Suprapubic skin (tissue), 4 donors: ENCODE results near the gene KCNJ18.
"Not testable (repeated sequence)": the region's sequence is repeated elsewhere in the genome, so short reads cannot be mapped to it uniquely, and the experiment has no call there.

Experiments used
- CTCF ChIP-seq, 2 donors: fragments of 200-600 bp in 1 of 2; fragments of 450-650 bp in 1 of 2; sonication (generic) in 1 of 2; IDR thresholded peaks; one replicate each; pipeline ENCODE4 v1.5.1; 2016 to 2019; ENCODE audit warnings: antibody characterized with exemption in 2 of 2, mild to moderate bottlenecking in 1 of 2, moderate library complexity in 1 of 2
- POLR2A ChIP-seq, 2 donors: fragments of 450-650 bp; IDR thresholded peaks; one replicate each; pipeline ENCODE4 v1.6.1; 2017; ENCODE audit warnings: antibody characterized with exemption in 2 of 2, mild to moderate bottlenecking in 2 of 2, moderate library complexity in 2 of 2
- POLR2AphosphoS5 ChIP-seq, 3 donors: sonication (generic); formaldehyde crosslinking; IDR thresholded peaks; one replicate each; pipeline ENCODE4 v1.6.1; 2017; ENCODE audit warnings: antibody characterized with exemption in 3 of 3

- not testable (repeated sequence) for TF ChIP-seq CTCF, POLR2A, POLR2AphosphoS5 (IDR thresholded peaks at IDR 0.05)
Measured at GRCh38 chr17:21659635-21660034, 32.7 kb upstream of the KCNJ18 start.
